SJSA1 (cell line): ENCODE results near the gene RNF145. TPM values are rescaled to one million over a fixed set of nuclear protein-coding genes. Genes with fewer than 3 reads are reported as not detected.
"Not testable (repeated sequence)": the region's sequence is repeated elsewhere in the genome, so short reads cannot be mapped to it uniquely, and the experiment has no call there.

Experiments used
- DNase-seq, 2 experiments: peaks; one replicate each; pipeline ENCODE4 v3.0.0-alpha.2; 2015 to 2020; ENCODE audit warnings: low spot score in 2 of 2, low read depth in 1 of 2
- H3K27ac ChIP-seq: fragments of 250-450 bp; sonication (Bioruptor Pico); 2 replicates; pipeline ENCODE4 v1.5.1; 2020; ENCODE audit warnings: mild to moderate bottlenecking, moderate library complexity
- H3K27me3 ChIP-seq: fragments of 250-450 bp; sonication (Bioruptor Pico); replicated peaks from 2 replicates; pipeline ENCODE4 v1.5.1; 2020; ENCODE audit warnings: mild to moderate bottlenecking, moderate library complexity
- H3K36me3 ChIP-seq: fragments of 250-450 bp; sonication (Bioruptor Pico); 2 replicates; pipeline ENCODE4 v1.5.1; 2020; ENCODE audit warnings: mild to moderate bottlenecking
- H3K4me1 ChIP-seq: fragments of 250-450 bp; sonication (Bioruptor Pico); replicated peaks from 2 replicates; pipeline ENCODE4 v1.6.1; 2021; ENCODE audit warnings: mild to moderate bottlenecking
- H3K4me3 ChIP-seq: fragments of 250-450 bp; sonication (Bioruptor Pico); 2 replicates; pipeline ENCODE4 v1.5.1; 2020; ENCODE audit warnings: mild to moderate bottlenecking
- H3K9me3 ChIP-seq: fragments of 250-450 bp; sonication (Bioruptor Pico); replicated peaks from 2 replicates; pipeline ENCODE4 v1.5.1; 2020; ENCODE audit warnings: mild to moderate bottlenecking
- total RNA-seq: library from RNA; depleted of rRNA; stranded (reverse); fragments of >200 nt; shearing (Covaris generic); gene quantifications from 2 replicates; pipeline ENCODE4 v1.2.3, GENCODE V29; 2014

RNF145 gene
- total RNA-seq, 1 experiment from 2014 or later: 141 TPM

DNA sequence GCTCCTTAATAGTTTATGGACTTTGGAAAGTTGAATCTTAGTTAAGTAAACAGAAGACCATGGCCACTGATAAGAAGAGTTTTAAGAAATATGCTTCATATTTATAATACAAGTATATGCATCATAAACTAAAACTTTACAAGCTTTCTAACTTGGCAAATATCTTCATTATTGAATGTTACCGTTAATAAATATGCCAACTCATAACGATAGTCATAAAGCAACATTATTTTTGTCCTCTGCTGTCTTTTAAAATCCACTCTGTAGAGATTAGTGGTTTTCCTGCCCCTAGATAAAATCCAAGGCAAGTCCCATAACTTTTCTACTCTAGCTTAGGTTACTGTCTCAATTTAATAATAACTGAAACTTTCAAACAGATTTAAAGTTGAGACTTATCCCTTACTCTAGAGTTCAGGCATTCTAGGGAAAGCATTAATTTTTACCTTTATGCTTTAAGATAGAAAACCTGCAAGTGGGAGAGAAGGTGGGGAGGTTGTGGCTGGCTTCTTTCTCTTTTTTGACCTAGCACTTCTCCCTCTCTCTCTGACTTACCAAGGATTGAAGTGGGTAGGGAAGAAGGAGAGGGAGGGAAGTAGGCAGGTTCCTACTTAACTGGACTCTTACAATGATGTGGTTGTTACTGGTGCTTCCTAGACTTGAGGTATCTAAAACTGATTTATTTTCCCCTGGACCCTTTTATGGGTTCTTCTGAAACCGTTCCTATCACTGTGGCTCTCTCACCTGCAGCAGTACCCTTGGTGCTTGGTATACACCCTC is 29.6 kb downstream of the RNF145 start:
- Histone ChIP-seq H3K27ac (peak overlapping the region; percentile 98), H3K27me3 (no peaks in the 10 kb centered on the region), H3K4me3 (no peak overlapping the region), H3K36me3 (peaks cover 64% of the 10 kb centered on the region), H3K9me3 (no peaks in the 10 kb centered on the region), H3K4me1 (peaks cover 68% of the 10 kb centered on the region)
- DNase-seq: peak in 1 of 2 experiments; percentile 39

DNA sequence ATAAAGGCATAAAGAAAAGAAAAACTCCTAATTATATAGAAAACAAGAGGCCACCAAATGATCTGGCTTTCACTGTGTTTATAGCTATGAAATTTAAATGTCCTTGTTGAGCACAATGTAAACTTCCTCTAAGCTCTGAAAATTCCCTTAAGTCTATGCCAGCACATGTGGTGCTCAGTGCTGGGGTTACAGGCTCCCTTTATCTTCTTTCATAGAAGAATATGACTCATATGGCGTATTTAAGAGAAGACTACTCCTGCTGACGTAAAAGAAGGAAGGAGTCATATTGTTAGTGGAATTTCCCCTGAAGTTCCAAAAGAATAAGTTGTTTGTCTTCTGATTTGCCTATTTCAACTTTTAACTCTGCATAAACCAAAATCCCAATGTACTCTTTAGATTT is 30.4 kb downstream of the RNF145 start:
- peaks cover 62% of the 10 kb centered on the region for H3K4me1 ChIP-seq
- H3K27ac ChIP-seq: peak overlapping the region; percentile 98

DNA sequence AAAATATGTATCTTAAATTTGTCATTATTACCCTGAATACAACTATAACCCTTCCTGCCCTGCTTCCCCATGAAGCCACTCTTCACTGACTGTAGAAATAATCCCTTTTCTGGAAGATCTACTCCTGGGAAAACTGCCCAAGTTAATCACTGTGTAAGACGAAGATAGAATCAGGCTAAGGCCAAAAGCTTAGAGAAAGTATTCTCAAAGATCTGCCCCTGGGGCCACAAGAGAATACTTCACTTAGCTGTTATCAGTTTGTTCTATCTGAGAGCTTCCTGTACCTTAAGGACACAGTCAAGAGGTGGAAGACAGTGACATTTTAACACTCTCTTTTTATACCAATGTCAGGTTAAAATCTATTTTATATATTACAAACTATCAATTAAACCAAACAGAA is 33.8 kb downstream of the RNF145 start:
- no peak for DNase-seq
- Histone ChIP-seq H3K9me3 (no peaks in the 10 kb centered on the region), H3K4me3 (no peak overlapping the region), H3K36me3 (peaks cover 71% of the 10 kb centered on the region), H3K27ac (no peak overlapping the region), H3K27me3 (no peaks in the 10 kb centered on the region), H3K4me1 (peaks cover 33% of the 10 kb centered on the region)

More for the DNA sequence above, 30.4 kb downstream of the RNF145 start:
- H3K4me3 ChIP-seq: no peak overlapping the region
- H3K36me3 ChIP-seq: peaks cover 68% of the 10 kb centered on the region
- no peaks in the 10 kb centered on the region for H3K9me3 ChIP-seq
- peak; percentile 80 to 96 for DNase-seq
- no peaks in the 10 kb centered on the region for H3K27me3 ChIP-seq

DNA sequence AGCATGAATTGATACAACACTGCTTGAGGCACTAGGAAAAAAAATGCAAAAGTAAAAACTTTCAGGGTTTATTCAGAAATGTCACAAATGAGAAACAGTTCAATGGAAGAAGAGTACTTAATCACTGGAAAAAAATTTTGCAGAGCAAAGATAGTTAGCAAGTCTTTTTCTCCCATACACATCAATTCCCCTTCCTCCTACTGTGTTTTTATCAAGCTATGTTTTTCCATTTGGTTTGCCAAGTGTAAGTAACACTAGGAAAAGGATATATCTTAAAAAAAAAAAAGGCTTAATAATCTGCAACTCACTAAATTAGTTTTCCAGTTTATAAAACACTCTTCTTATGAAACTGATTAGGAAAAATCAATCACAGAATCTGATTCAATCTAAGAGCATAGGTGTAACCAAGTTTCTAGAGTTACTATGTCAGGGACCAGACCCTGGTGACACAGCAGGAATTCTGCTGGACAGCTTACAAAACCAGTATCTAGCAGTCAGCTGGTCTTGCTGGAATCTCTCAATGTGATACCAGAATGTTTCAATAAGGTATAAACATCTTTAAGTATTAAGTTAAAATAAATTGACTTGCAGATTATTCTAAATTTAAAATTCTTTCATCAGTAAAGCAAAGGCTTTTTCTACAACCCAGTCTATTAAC is 34.7 kb downstream of the RNF145 start:
- H3K36me3 ChIP-seq: peaks cover 69% of the 10 kb centered on the region
- DNase-seq: no peak
- H3K9me3 ChIP-seq: no peaks in the 10 kb centered on the region
- H3K4me1 ChIP-seq: peaks cover 24% of the 10 kb centered on the region
- H3K4me3 ChIP-seq: no peak overlapping the region
- H3K27me3 ChIP-seq: no peaks in the 10 kb centered on the region
- H3K27ac ChIP-seq: no peak overlapping the region

DNA sequence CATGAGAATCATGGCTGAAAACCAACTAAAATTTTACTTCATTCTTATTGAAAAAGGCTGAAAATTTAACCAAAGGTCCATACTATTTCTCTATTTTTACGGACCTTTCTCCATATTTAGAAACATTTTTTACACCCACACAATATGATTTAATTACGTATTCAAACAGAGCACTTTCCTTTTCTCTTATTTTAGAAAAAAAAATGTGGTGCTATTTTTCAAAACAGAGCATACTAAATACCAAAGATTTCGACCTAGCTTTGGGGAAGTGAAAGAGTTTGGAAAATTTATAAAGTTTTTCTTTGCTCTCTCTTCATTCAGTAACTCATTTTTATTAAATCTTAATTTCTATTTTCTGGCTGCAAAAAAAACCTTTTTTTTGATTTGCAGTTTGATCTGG is 38.1 kb downstream of the RNF145 start:
- no peak for DNase-seq
- H3K4me1 ChIP-seq: peaks cover 11% of the 10 kb centered on the region
- peaks cover 76% of the 10 kb centered on the region for H3K36me3 ChIP-seq
- no peaks in the 10 kb centered on the region for H3K9me3 ChIP-seq
- no peak overlapping the region for H3K27ac ChIP-seq
- no peaks in the 10 kb centered on the region for H3K27me3 ChIP-seq
- H3K4me3 ChIP-seq: no peak overlapping the region

DNA sequence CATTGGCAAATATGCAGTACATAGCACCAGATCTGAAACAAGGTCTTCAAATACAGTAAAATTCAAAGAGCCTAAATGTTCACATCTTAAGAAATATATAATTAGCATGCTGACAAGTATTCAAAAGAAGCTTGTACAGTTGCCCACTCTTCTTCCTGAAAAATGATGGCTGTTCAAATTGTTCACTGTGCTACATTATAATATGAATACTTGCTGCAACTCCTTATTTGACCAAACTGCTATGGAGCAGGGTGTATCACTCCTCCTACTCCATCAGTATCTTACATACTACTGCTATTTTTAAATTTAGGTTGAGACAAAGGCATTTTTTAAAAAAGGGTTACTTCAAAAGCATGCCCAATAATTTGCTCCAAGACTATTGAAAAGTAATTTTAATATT is 39.3 kb downstream of the RNF145 start:
- H3K36me3 ChIP-seq: peaks cover 70% of the 10 kb centered on the region
- H3K4me1 ChIP-seq: peaks cover 6% of the 10 kb centered on the region
- DNase-seq: no peak
- no peak overlapping the region for H3K4me3 ChIP-seq
- no peaks in the 10 kb centered on the region for H3K27me3 ChIP-seq
- H3K27ac ChIP-seq: no peak overlapping the region
- H3K9me3 ChIP-seq: no peaks in the 10 kb centered on the region

DNA sequence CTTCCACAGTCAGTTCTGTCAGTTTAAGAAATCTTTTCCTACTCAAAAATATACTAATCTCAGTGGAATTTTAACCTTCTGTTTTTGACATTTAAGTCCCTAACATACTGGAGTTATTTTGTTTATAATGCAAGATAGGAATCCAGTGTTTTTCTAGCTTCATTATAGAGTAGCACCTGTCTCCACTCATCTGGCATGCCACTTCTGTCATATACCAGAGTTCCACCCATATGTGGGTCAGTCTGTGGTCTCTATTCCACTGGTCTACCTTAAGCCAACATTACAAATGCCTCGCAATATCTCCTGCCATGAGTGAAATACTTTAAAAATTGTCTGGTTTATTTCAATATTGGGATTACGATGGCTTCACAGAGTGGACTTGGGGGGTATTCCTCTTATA is 42.9 kb downstream of the RNF145 start:
- Histone ChIP-seq H3K27me3 (no peaks in the 10 kb centered on the region), H3K4me1 (peaks cover 22% of the 10 kb centered on the region), H3K27ac (no peak overlapping the region), H3K4me3 (no peak overlapping the region), H3K36me3 (peaks cover 79% of the 10 kb centered on the region), H3K9me3 (no peaks in the 10 kb centered on the region)
- DNase-seq: no peak

DNA sequence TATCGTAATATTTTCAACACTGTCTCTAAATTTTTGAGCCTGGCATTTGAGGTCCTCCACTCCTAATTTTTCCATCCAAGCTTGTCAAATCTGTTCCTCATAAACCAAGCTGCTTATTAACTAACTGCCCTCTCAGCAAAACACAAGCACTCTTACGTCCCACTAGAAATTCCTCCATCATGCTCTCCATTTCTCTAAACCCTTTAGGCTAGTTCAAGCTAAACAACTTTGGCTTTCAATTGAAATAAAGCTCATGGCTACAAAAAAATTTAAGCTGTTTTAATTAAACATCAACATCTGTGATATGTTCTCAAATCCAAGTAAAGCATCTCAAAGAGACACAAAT is 45.7 kb downstream of the RNF145 start:
- Histone ChIP-seq H3K4me3 (no peak overlapping the region), H3K36me3 (peaks cover 86% of the 10 kb centered on the region), H3K9me3 (no peaks in the 10 kb centered on the region), H3K4me1 (peaks cover 22% of the 10 kb centered on the region), H3K27me3 (no peaks in the 10 kb centered on the region), H3K27ac (peak overlapping the region; percentile 35)
- DNase-seq: no peak

DNA sequence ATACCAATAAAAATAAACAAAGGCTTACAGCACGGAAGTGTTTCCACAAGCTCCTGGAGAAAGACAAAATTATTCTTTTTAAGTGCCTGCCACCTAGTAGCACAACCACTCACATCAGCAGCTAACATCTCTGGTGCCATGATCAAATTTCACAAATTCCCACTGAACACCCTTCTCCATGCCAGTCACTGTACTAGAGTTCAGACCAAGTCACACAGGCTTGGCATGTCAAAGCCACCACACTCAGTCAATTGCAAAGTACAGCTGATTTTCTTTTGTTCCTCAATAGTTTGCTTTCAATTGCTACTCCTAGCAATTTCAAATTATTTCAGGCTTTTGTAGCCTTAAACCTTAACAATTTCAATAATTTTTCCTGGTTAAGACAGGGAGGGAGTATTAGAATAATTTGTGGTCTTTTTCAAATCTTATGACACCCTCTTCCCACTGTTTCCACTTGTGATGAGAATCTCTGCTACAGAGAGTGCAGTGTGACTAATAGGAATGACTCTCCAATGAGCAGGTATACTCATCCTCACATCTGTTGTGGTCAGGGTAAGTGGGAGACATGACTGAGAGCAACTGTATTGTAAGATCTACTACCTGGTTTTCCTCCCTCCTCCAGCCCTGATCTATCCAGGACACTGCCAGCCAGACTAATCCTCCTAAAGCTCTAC is 46.2 kb downstream of the RNF145 start:
- Histone ChIP-seq H3K9me3 (no peaks in the 10 kb centered on the region), H3K4me3 (no peak overlapping the region), H3K27me3 (no peaks in the 10 kb centered on the region), H3K4me1 (peaks cover 22% of the 10 kb centered on the region), H3K27ac (peak overlapping the region; percentile 35), H3K36me3 (peaks cover 86% of the 10 kb centered on the region)
- DNase-seq: peak in 1 of 2 experiments; percentile 60

DNA sequence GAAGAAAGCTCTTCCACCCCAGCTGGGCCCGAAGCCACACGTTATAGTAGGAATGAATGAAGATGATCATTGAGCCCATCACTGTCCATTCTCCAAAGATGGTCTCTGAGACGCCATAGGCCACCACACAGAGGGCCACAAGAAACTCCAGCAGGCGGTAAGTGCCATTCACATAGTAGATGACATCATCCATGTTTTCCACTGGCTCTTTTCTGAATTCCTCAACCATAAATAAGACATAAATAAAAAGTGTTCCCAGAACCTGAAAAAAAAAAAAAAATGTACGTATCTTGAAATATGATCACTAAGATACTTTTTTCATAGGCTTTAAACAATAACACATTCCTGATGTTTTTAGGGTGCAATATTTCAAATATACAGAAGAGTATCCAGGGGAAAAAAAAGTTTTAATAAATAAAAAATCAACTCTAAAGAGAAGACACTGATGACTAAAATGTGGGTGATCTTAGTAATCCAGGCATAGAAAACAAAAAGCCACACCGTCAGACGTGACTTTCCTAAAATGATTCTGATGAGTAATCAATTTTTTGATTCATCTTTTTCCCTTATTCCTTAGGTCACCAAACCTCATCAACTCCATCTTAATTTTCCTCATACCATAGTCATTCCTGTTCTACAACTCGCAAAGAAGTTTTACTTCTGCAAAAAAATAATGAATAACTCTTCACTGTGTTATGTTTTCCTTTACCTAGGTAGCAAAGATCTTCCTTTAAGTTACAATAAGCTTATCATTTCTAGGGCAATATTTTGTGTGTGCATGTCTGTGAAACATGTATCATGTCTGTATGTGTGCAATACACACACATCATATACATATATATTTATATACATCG is 47.8 kb downstream of the RNF145 start:
- Histone ChIP-seq H3K9me3 (no peaks in the 10 kb centered on the region), H3K27ac (no peak overlapping the region), H3K4me1 (peaks cover 22% of the 10 kb centered on the region), H3K36me3 (peaks cover 88% of the 10 kb centered on the region), H3K4me3 (no peak overlapping the region), H3K27me3 (no peaks in the 10 kb centered on the region)
- no peak for DNase-seq

DNA sequence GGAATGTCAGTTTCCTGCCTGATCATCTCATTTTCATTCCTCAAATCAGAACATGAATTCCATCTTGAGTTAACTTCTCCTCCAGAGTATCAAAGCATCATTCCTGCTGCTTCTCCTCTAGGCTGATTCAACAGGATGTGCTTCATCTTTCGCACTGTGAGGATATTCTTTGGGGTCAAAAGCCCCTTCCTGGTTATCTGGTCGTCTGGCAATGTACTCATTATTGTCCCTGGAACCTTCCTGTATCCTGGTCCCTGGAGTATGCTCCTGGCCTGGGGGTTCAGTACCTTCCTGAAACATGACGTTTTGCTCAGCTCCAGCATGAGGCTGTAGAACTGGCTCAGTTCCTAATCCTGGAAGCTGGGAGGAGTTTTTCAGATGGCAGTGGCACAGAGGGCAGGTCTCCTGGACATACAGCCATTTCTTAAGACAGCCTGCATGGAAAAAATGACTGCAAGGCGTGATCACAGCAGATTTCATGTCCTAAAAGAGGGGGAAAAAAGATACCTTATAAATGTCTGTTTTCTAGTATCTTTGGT is 50.7 kb downstream of the RNF145 start:
- not testable (repeated sequence) for DNase-seq, H3K4me3 ChIP-seq, H3K27me3 ChIP-seq, H3K9me3 ChIP-seq, H3K4me1 ChIP-seq, H3K27ac ChIP-seq
- H3K36me3 ChIP-seq: peaks cover 86% of the 10 kb centered on the region

DNA sequence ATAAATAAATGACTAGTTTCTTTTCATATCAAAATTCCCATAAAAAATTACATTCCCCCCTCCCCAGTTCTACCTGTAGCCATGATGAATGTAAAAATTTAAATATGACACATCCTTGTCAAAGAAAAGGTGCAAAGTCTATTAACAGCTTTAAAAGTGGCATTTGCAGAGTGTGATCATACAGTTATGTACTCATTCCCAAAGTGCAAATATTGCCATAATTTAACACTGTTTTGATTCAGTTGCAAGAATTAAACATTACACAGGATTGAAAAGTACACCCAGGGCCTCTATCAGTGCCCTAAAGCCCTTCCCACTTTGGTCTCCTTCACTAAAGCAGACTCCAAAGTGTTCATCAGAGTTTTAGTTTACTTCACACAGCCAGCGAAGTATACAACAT is 51.8 kb downstream of the RNF145 start:
- Histone ChIP-seq H3K27ac (no peak overlapping the region), H3K36me3 (peaks cover 76% of the 10 kb centered on the region), H3K27me3 (no peaks in the 10 kb centered on the region), H3K9me3 (no peaks in the 10 kb centered on the region), H3K4me3 (no peak overlapping the region), H3K4me1 (no peaks in the 10 kb centered on the region; the same call in 1 of the 2 replicates)
- no peak for DNase-seq
